Right ventricle myocardium superior (tissue), 1 donor: Measurements from ENCODE around the gene DENND5B. TPM values are rescaled to one million over a fixed set of nuclear protein-coding genes. Genes with fewer than 3 reads are reported as not detected.
"Not testable (repeated sequence)": the region's sequence is repeated elsewhere in the genome, so short reads cannot be mapped to it uniquely, and the experiment has no call there.

Source experiments
- ATAC-seq: fragments of 200-7000 bp; cut with Tn5 transposase; one replicate; pipeline ENCODE4 v1.9.1; 2020; ENCODE audit warnings: mild to moderate bottlenecking; ENCODE audit not compliant: poor library complexity
- DNase-seq: peaks from one replicate; pipeline ENCODE4 v3.0.0-alpha.2; 2020
- intact Hi-C: fragments of 100-400 bp; cut with DNase I; formaldehyde crosslinking; loops from one replicate; pipeline ENCODE4 v1.11.2; 2022
- total RNA-seq: library from RNA; stranded (reverse); fragmentation: NEBNext Ultra II Directional; extraction: Animal tissue kit (Norgen Biotek cat#: 25700); gene quantifications from one replicate; pipeline ENCODE4 v1.2.1, GENCODE V29; 2021
- donor health status: DM: no; HTN: yes; CAD: no; lungs with severe emphysema.

DENND5B gene
- total RNA-seq, 1 donor from 2014 or later: 36.7 TPM

DNA sequence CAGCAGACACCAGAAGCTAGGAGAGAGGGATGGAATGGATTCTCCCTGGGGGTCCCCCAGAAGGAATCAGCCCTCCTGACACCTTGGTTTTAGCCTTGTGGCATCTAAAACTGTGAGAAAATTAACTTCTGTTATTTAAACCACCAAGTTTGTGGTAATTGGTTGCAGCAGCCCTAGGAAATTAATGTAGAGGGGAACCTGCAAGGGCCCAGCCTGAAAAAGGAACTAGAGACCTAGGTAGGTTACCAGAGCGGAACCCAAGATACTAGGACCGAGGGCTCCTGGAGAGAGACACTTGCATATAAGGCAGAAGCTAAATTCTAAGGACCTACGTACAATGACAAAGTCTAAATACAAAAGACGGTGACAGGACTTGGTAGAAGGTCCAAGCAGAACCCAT is 8.1 kb upstream of the DENND5B start:
- ATAC-seq (no peak), DNase-seq (no peak)
- intact Hi-C loops: no loop called here

DNA sequence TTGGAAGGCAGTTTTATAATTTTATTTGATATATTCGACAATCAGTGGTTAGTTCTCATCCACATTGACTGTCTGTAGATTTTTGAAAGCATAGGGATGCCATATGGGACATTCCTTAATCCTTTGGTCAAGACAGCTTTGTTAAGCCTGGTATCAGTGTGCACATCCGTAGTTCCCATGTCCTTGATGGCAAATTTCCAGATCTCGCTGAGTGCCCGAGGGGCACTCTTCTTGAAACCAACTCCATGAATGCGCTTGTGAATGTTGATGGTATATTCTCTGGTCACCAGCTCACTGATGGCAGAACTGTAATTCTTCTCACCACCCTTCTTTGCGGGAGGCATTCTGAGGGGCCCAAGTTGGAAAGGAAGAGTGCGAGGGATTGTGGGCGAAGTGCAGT is 6.1 kb upstream of the DENND5B start:
- DNase-seq: no peak
- ATAC-seq: no peak
- intact Hi-C loops: no loop called here

DNA sequence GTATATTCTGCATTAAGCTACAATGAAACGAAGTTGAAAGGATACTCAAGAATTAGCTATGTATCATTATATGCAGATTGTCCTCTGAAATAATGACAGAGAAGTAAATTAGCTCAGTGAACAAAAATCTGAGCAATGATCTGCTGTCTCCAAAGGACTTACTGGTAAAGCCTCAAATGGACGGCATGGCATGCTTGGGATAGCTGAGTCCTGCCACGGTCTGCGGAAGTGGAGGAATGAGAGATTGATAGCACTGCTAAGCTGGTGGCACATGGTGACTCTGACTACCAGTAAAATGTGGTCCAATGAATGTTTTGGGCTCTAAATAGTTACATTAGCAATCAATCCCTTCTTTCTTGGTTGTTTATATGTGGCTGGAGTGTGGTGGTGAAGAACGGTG is 3.7 kb upstream of the DENND5B start:
- ATAC-seq: no peak
- intact Hi-C loops: no loop called here
- DNase-seq: no peak

- peak; percentile 26 for ATAC-seq
- no peak for DNase-seq
- intact Hi-C loops: no loop called here
These were observed 505 bp upstream of the DENND5B start for GRCh38 chr12:31591380-31591901.

GRCh38 chr12:31589904-31590641 is 863 bp downstream of the DENND5B start:
- DNase-seq: peak; percentile 81
- intact Hi-C loops: no loop called here
- ATAC-seq: peak; percentile 74

GRCh38 chr12:31589598-31589903 is 1.4 kb downstream of the DENND5B start:
- DNase-seq (no peak), ATAC-seq (peak; percentile 67)
- intact Hi-C loops: no loop called here

GRCh38 chr12:31588976-31589375 is 2.0 kb downstream of the DENND5B start:
- ATAC-seq (no peak), DNase-seq (no peak)
- intact Hi-C loops: no loop called here

- ATAC-seq (no peak), DNase-seq (no peak)
- intact Hi-C loops: no loop called here
These were observed 4.2 kb downstream of the DENND5B start for GRCh38 chr12:31586728-31587127.

DNA sequence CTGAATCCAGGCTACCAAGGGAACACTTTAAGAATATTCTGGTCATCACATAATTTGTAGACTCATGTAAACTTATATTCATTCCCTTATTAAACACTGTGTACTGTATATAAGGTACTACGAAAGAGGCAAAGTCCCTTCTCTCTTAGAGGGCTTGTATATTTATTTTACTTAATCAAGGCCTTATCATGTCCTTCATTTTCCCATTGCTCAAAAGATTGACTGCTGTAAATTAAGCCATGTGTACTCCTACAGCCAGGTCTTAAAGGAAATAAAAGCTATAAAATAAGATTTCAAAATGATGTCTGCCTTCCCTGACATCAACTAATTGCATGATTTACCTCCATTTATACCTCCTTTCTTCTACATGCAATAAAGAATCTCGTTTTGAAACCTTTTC is 5.0 kb downstream of the DENND5B start:
- intact Hi-C loops: no loop called here
- DNase-seq (no peak), ATAC-seq (no peak)

DNA sequence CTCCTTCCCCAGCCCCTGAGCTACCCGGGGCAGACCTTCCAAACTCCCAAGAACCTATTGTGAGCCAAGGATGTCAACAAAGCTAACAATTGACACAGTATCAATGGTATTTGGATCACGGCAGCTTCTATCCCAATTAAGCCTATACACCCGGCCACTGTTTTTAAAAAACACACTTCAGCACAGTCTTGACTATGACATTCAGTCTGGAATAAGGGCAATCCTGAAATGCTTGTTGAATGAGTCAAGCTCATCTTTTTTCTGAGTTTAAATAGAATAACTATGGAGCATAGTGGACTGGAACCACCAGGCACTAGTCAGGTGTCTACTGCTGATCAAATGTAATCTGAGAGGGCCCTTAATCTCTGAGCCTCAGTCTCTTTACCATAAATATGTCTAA is 5.7 kb downstream of the DENND5B start:
- ATAC-seq (no peak), DNase-seq (no peak)
- intact Hi-C loops: no loop called here

DNA sequence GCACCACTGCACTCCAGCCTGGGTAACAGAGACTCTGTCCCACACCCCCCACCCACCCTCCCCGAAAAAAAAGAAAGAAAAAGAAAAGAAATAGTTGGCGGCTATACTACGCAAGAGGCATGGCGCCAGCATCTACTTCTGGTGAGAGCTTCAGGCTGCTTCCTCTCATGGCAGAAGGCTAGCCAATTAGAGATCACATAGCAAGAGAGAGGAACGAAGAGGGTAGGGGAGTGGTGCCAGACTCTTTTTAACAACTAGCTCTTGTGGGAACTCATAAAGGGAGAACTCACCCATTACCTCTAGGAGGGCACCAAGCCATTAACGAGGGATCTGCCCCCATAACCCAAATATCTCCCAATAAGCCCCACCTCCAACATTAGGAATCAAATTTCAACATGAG is 6.2 kb downstream of the DENND5B start:
- ATAC-seq: peak; percentile 69
- intact Hi-C loops: no loop called here

DNA sequence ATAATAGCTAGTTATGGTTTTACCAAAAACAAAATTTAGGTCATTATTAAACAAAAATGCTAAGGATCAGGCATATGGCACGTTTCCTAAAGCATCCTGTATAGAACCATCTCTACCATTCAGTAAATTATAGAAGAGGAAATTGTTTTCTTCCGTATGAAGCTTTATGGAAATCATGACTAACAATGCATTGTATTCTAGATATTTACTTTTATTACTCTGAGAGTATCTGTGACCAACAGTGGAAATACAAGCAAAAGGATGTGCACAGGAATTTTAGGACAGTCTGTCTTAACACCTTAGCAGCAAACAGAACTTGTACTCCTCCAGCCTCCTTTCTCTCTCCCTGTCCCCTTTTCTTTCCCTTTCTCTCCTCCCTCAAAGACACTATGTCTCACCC is 7.1 kb downstream of the DENND5B start:
- intact Hi-C loops: no loop called here
- no peak for ATAC-seq
- no peak for DNase-seq

More for the DNA sequence above, 6.2 kb downstream of the DENND5B start:
- no peak for DNase-seq

DNA sequence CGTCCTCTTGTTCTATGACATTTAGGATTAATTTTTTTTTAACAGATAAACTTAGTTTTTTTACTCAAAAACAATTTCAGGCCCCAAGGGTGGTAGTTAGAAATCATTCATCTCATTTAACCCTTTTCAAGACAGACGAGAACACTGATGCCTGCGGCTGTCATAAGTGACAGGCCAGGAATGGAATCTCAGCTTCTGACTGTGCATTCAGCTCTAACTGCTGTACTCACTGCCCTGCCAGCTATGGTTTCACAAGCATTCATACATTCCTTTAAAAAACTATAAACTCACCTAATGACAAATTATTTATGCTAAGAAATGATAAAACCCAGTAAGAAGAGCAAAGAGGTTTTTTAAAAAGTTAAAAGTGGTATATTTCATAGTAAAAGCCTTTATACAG is 8.8 kb downstream of the DENND5B start:
- no peak for ATAC-seq
- intact Hi-C loops: no loop called here
- no peak for DNase-seq

DNA sequence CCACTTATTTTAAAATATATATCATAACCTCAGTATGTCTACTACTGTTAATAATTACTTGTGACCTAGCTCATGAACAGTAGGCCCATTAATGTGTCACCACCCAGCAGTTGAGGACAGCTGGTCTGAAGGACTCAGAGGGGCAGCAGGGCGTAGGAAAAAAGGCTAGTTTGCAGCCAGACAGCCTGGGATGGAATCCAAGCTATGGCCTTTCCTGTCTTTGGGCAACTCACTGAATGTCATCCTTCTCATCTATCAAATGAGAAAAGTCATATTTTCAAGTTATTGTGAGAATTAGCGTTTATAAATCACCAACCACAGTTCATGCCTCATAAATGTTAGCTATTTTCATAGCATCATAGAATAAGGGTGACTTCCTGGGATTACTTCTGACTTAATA is 12.3 kb downstream of the DENND5B start:
- ATAC-seq (peak; percentile 43), DNase-seq (no peak)
- intact Hi-C loops: no loop called here

- intact Hi-C loops: no loop called here
- ATAC-seq (no peak), DNase-seq (no peak)
These were observed 15.9 kb downstream of the DENND5B start for GRCh38 chr12:31574803-31575575.

GRCh38 chr12:31574367-31574766 is 16.6 kb downstream of the DENND5B start:
- intact Hi-C loops, DNase-seq, ATAC-seq: not testable (repeated sequence)

DNA sequence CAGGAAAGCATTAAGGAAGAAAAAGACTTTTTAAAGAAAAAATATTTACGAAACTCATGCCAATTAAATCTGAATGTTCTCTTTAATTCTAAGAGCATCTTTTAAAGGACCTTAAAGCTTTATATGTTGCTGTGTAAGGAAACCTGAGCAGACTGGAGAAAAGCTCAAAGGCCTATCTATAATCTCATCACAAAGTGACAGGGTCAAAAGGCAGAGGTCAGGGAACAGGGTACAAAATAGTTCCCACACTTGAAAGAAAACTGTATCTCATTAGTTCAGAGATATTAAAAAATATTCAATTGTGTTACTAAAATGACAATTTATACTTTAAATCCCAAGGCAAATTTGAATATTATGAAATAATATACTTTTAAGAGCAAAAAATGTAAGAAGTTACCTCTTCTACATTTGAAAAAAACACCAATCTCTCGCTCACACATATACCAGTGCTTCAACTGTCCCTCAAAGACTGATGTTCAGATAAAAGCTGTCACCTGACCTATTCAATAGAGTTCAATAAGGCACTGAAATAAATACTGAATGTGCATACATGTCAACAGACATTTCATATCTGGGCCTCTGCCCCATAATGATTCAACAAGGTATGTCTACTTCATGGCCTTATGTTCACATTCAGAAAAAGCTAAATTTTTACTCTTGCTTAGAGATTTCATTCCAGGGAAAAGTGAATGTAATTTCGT is 17.9 kb downstream of the DENND5B start:
- intact Hi-C loops: no loop called here
- DNase-seq: no peak
- no peak for ATAC-seq

DNA sequence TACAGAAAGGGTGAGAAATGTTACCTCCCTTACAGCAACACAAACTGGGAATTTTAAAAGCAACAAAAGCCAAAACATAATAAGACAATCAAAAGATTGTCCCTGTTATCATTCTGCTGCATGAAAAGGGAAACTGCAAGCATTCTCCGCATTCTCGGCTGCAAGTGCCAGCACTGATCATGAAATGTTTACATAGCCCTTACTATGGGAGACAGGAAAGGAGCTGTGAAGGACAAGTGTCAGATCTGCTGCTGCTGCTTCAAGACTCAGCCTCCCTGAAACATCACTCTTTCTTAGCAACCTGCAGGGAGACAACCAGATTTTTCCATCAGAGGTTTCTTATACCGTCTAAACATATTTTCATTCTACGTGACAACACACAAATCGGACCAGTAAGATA is 20.1 kb downstream of the DENND5B start:
- intact Hi-C loops: no loop called here
- no peak for ATAC-seq

DNA sequence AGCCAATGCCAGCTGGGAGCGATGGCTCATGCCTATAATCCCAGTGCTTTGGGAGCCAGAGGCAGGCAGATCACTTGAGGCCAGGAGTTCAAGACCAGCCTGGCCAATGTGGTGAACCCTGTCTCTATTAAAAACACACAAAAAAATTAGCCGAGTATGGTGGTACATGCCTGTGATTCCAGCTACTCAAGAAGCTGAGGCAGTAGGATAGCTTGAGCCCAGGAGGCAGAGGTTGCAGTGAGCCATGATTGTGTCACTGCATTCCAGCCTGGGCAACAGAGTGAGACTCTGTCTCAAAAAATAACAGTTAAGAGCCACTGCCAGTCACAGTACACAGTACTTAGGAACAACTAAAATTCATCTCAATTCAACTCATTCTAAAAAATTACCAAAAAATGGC is 21.4 kb downstream of the DENND5B start:
- intact Hi-C loops, DNase-seq, ATAC-seq: not testable (repeated sequence)

More for the DNA sequence above, 20.1 kb downstream of the DENND5B start:
- DNase-seq: no peak

DNA sequence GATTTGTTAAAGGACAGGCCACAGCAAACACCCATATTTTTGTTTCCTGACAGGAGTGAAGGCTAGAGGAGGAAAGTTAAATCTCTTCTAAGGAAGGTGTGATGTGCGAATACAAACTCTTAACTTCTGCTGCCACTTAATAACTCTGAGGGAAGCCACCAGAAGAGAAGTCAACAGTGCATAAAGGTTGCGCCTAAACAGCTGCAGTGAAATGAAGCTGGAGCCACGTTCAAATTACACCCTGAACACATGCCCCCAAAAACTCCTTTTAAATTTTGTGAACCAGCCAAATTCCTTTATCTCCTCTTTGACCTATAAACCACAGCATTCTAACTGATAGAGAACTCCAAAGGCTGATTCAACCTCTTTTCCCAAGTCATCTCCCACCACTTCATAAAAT is 22.4 kb downstream of the DENND5B start:
- intact Hi-C loops: no loop called here
- no peak for ATAC-seq
- DNase-seq: no peak
